ENCODE data around the gene GFI1. TPM values are rescaled to one million over a fixed set of nuclear protein-coding genes. Genes with fewer than 3 reads are reported as not detected.

GFI1 gene
- total RNA-seq, 2 donors from 2014 or later = 0.20 to 0.24 TPM

DNA sequence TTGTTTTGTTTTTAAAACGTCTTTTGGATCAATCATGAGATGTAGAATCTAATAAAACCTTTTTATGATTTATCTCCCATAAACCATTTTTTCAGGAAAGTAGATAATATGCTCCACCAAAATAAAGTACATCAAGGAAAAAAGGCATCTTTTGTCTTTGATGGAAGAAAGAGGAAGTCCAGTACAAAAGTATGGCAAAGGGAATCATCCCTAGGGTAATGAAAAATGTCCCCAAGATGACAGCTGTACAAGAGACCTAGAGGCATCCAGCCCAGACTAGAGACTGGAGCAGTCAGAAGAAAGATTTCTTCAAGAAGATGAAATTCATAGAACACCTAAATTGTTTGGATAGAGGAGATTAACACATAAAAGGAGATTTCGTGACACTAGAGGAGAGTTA lies 32.3 kb upstream of the GFI1 start:
- no peak for DNase-seq
- no peak overlapping the region for H3K27ac Mint-ChIP-seq
- no peaks in the 10 kb centered on the region for H3K27me3 ChIP-seq (ENCODE audit: control insufficient read depth, insufficient read depth, low read length, poor library complexity, severe bottlenecking)
- no peaks in the 10 kb centered on the region for H3K27me3 Mint-ChIP-seq (ENCODE audit: insufficient read depth)
- H3K4me3 Mint-ChIP-seq = no peak overlapping the region
- no peaks in the 10 kb centered on the region for H3K9me3 ChIP-seq (ENCODE audit: control insufficient read depth, low read length)
- TF ChIP-seq, protein P1, sequence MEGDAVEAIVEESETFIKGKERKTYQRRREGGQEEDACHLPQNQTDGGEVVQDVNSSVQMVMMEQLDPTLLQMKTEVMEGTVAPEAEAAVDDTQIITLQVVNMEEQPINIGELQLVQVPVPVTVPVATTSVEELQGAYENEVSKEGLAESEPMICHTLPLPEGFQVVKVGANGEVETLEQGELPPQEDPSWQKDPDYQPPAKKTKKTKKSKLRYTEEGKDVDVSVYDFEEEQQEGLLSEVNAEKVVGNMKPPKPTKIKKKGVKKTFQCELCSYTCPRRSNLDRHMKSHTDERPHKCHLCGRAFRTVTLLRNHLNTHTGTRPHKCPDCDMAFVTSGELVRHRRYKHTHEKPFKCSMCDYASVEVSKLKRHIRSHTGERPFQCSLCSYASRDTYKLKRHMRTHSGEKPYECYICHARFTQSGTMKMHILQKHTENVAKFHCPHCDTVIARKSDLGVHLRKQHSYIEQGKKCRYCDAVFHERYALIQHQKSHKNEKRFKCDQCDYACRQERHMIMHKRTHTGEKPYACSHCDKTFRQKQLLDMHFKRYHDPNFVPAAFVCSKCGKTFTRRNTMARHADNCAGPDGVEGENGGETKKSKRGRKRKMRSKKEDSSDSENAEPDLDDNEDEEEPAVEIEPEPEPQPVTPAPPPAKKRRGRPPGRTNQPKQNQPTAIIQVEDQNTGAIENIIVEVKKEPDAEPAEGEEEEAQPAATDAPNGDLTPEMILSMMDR (conservative IDR thresholded peaks at IDR 0.05) = no peak
- no peak overlapping the region for H3K27ac ChIP-seq (ENCODE audit: low read depth, low read length)
- peaks cover 3% of the 10 kb centered on the region for H3K36me3 Mint-ChIP-seq (ENCODE audit: low read depth)
- H3K9me3 Mint-ChIP-seq = no peaks in the 10 kb centered on the region
- no peaks in the 10 kb centered on the region for H3K4me1 ChIP-seq (ENCODE audit: control insufficient read depth, insufficient read depth, low read length)
- no peak overlapping the region for H3K9ac ChIP-seq (ENCODE audit: extremely low read depth, low read length, poor library complexity, severe bottlenecking)
- 100% methylated on average over 1 of the region's 2 CpGs; no CpG with 5 or more reads in 1 of the 2 experiments for WGBS, 2 experiments (ENCODE audit: insufficient coverage in 1 of 2, insufficient read length in 1 of 2)
- no peaks in the 10 kb centered on the region for H3K36me3 ChIP-seq (ENCODE audit: control insufficient read depth, insufficient read depth, low read length)
- no peaks in the 10 kb centered on the region for H3K4me1 Mint-ChIP-seq
- H3K4me3 ChIP-seq (ENCODE audit: low read length) = no peak overlapping the region

GRCh38 chr1:92516574-92516973 lies 29.8 kb upstream of the GFI1 start:
- WGBS, 2 experiments (ENCODE audit: insufficient coverage in 1 of 2, insufficient read length in 1 of 2) = 90 to 100% methylated on average over 1 of the region's 1 CpG
- TF ChIP-seq, protein P1 (conservative IDR thresholded peaks at IDR 0.05) = no peak
- H3K27ac Mint-ChIP-seq = no peak overlapping the region
- H3K27ac ChIP-seq (ENCODE audit: low read depth, low read length) = no peak overlapping the region
- H3K27me3 ChIP-seq (ENCODE audit: control insufficient read depth, insufficient read depth, low read length, poor library complexity, severe bottlenecking) = no peaks in the 10 kb centered on the region
- H3K4me1 Mint-ChIP-seq = no peaks in the 10 kb centered on the region
- no peaks in the 10 kb centered on the region for H3K4me1 ChIP-seq (ENCODE audit: control insufficient read depth, insufficient read depth, low read length)
- peaks cover 6% of the 10 kb centered on the region for H3K36me3 Mint-ChIP-seq (ENCODE audit: low read depth)
- no peak overlapping the region for H3K4me3 Mint-ChIP-seq
- H3K4me3 ChIP-seq (ENCODE audit: low read length) = no peak overlapping the region
- no peaks in the 10 kb centered on the region for H3K27me3 Mint-ChIP-seq (ENCODE audit: insufficient read depth)
- H3K9me3 ChIP-seq (ENCODE audit: control insufficient read depth, low read length) = no peaks in the 10 kb centered on the region
- no peak overlapping the region for H3K9ac ChIP-seq (ENCODE audit: extremely low read depth, low read length, poor library complexity, severe bottlenecking)
- peaks cover 3% of the 10 kb centered on the region for H3K36me3 ChIP-seq (ENCODE audit: control insufficient read depth, insufficient read depth, low read length)
- DNase-seq = no peak
- no peaks in the 10 kb centered on the region for H3K9me3 Mint-ChIP-seq

DNA sequence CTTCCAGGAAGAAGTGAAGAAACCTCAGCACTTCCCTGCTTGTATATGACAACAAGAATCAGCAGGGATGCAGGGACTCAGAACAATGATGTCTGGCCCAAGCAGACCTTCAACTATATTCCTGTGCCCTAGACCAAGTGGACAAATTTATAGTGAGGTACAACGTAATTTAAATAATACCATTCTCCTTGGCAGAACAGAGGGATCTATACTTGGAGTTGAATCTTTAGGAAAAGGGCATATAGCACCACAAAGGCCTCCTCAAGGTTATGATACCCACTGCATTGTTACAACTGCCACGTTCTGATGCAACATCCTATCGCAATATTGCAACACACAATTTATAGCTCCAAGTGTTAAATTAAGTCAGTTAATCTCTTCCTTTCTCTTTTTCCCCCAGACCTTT lies 29.1 kb upstream of the GFI1 start:
- Mint-ChIP-seq H3K4me1 (no peaks in the 10 kb centered on the region), H3K27ac (no peak overlapping the region), H3K9me3 (no peaks in the 10 kb centered on the region), H3K36me3 (ENCODE audit: low read depth) (peaks cover 6% of the 10 kb centered on the region), H3K27me3 (ENCODE audit: insufficient read depth) (no peaks in the 10 kb centered on the region), H3K4me3 (no peak overlapping the region)
- H3K4me1 ChIP-seq (ENCODE audit: control insufficient read depth, insufficient read depth, low read length) = no peaks in the 10 kb centered on the region
- no peak for DNase-seq
- H3K36me3 ChIP-seq (ENCODE audit: control insufficient read depth, insufficient read depth, low read length) = peaks cover 3% of the 10 kb centered on the region
- no peak overlapping the region for H3K9ac ChIP-seq (ENCODE audit: extremely low read depth, low read length, poor library complexity, severe bottlenecking)
- H3K27ac ChIP-seq (ENCODE audit: low read depth, low read length) = no peak overlapping the region
- H3K27me3 ChIP-seq (ENCODE audit: control insufficient read depth, insufficient read depth, low read length, poor library complexity, severe bottlenecking) = no peaks in the 10 kb centered on the region
- H3K9me3 ChIP-seq (ENCODE audit: control insufficient read depth, low read length) = no peaks in the 10 kb centered on the region
- WGBS, 2 experiments (ENCODE audit: insufficient coverage in 1 of 2, insufficient read length in 1 of 2) = 86 to 100% methylated on average over 1 to 3 of the region's 3 CpGs
- no peak overlapping the region for H3K4me3 ChIP-seq (ENCODE audit: low read length)
- TF ChIP-seq, protein P1 (conservative IDR thresholded peaks at IDR 0.05) = no peak
